HG03039 (cell line): ENCODE data around the gene ALAS1.
A peak's percentile ranks its signal among the peaks of the same experiment; 100 is the strongest.

Source experiments
- ATAC-seq: cut with Tn5 transposase; IDR thresholded peaks from one replicate; pipeline ENCODE4 v1.9.1; 2021; ENCODE audit warnings: mild to moderate bottlenecking, moderate library complexity; ENCODE audit not compliant: unreplicated experiment

Gene ALAS1

GRCh38 chr3:52197499-52197841 is 490 bp upstream of the ALAS1 start:
- peak; percentile 2 for ATAC-seq

GRCh38 chr3:52198643-52199608 is 966 bp downstream of the ALAS1 start:
- ATAC-seq, result no peak

GRCh38 chr3:52200981-52201679 is 3.2 kb downstream of the ALAS1 start:
- no peak for ATAC-seq

DNA sequence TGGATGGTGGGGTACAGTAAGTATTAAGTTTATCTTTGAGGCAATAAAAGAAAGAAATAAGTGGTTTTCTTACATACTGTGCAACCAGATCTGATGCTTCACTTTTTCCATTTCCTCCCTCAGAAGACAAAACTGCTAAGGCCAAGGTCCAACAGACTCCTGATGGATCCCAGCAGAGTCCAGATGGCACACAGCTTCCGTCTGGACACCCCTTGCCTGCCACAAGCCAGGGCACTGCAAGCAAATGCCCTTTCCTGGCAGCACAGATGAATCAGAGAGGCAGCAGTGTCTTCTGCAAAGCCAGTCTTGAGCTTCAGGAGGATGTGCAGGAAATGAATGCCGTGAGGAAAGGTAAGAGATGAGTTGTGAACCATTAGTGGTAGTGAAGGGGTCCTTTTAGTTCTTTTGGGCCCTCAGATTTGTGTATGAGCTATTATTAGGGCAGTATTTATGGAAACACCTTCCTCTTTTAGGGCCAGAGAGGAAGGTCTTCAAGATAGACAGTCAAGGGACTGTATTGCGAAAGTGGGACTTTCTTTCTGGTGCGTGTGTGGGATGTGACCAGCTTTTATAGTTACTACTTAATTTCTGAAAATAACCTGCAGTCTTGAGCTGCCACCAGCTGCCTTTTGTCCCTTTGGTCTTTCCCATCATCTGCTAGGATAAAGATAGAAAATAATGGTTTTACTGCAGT is 4.6 kb downstream of the ALAS1 start:
- no peak for ATAC-seq

DNA sequence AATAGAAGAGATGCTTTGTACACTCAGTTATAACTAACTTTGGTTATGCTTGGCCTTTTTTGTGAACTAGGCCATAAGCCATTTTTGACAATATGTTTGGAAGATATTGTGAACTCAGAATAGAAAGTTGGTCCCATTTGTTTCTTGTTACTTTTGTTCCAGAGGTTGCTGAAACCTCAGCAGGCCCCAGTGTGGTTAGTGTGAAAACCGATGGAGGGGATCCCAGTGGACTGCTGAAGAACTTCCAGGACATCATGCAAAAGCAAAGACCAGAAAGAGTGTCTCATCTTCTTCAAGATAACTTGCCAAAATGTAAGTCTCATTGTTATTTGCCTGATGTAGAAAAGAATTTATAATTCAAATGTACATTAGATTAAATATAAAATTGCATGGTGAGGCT is 5.7 kb downstream of the ALAS1 start:
- ATAC-seq, result no peak

GRCh38 chr3:52204337-52205073 is 6.5 kb downstream of the ALAS1 start:
- no peak for ATAC-seq

DNA sequence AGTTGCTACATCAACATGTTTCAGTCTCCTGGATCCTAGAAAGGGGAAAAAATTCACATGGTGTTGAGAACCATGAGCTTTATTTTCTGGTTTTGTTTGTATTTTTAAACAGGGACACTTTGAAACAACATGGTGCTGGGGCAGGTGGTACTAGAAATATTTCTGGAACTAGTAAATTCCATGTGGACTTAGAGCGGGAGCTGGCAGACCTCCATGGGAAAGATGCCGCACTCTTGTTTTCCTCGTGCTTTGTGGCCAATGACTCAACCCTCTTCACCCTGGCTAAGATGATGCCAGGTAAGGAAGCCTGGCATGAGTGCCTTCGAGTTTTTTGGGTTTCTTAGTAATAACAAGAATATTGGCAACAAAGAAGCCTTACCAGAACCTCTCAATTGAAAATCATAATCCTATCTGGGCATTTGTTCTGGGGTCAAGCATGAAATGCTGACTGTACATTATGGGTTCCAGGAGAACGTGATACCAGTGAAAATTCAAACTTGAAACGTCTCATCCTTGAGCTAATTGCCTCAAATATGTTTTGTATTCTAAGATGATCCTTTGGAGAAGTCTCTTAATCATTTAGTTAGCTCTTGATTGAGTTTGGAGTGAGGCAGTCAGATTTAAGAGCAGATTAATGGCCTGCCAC is 7.9 kb downstream of the ALAS1 start:
- ATAC-seq, result no peak

- ATAC-seq, result no peak
These were observed 10.6 kb downstream of the ALAS1 start for GRCh38 chr3:52208556-52208955.

- ATAC-seq, result no peak
These were observed 12.1 kb downstream of the ALAS1 start for GRCh38 chr3:52210037-52210436.

- no peak for ATAC-seq
These were observed 12.6 kb downstream of the ALAS1 start for GRCh38 chr3:52210550-52211046.

DNA sequence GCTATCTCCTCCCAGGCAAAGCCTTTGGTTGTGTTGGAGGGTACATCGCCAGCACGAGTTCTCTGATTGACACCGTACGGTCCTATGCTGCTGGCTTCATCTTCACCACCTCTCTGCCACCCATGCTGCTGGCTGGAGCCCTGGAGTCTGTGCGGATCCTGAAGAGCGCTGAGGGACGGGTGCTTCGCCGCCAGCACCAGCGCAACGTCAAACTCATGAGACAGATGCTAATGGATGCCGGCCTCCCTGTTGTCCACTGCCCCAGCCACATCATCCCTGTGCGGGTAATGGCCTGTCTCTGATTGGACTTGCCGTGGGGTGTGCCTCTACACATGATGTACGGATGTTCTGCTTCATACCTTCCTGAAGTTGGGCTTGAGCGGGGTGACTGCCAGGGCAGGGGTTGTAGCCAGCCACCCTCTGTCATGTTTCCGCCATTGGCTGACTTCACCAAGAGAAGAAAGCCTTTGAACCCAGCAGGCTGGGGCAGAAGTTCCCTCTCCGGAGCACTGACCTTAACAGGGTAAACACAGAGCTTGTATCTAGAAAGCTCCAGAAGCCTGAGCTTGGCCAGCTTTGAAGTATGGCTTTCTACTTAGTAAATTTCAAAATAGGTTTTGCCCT is 13.4 kb downstream of the ALAS1 start:
- ATAC-seq, result no peak

DNA sequence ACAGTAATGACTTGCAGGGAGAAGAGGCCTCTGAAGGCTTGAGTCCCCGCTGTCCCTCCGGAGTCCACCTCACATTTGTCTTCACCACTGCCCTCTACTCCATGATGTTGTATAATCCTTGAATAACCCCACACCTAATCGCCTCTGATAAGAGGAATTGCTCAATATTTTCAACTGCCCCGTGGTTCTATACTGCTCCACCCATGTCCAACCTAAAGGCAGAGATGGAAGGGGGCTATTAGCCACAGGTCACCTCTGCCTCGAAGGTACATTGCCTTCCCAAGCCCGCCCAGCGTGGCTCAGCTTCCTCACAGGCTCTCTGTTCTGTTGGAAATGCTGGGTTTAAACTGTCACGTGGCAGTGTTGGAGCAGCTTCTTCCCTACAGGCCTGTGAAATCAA is 15.0 kb downstream of the ALAS1 start:
- no peak for ATAC-seq

GRCh38 chr3:52213901-52214300 is 15.9 kb downstream of the ALAS1 start:
- ATAC-seq, result no peak

- ATAC-seq, result no peak
These were observed 17.4 kb downstream of the ALAS1 start for GRCh38 chr3:52215351-52215750.

DNA sequence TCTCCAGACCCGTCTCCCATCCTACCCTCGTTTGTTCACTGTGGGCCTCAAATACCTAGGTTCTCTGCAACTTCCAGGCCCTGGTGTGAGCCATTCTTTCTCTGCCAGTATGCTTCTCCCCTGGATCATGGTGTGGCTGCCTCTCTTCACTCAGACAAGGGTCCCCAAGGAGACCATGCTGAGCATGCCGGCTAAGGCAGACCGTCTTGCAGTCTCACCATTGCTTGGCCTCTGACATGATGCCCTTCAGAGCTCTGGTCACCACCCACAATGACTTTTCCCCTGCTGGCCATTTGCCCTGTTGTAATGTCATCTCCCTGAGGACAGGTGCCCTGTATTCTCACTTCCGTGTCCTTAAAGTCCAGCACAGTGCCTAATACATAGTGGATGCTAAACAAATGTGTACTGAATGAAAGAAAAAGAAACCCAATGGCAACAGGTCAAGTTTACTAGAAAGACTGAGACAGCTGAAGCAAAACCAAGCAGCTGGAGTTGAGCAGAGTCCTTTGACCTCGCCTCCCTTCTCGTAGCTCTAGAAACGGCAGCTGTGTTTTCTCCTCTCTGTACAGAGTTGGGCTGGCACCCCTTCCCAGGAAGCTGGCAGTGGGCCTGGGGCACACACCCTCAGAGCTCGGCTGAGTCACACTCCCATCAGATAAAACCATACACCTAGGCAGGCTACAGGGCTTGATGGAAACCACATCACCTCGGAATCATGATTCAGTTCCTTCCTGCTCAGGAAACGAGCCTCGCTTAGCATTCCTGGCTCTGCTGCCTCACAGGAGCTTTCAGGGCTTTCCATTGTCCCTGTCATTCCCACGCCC is 18.8 kb downstream of the ALAS1 start:
- no peak for ATAC-seq

DNA sequence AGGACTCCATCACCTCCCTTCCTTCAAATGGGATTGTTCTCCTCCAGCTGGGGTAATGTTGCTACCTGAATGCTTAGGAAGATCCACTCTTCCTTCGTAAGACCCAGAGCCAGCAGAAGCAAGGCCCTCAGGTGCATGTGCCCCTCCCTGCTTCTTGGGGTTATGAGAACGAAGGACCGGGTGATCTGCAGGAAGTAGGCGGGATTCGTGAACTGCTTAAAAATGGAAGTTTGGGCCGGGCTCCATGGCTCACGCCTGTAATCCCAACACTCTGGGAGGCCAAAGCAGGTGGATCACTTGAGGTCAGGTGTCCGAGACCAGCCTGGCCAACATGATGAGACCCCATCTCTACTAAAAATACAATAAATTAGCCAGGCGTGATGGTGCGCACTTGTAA is 19.4 kb downstream of the ALAS1 start:
- no peak for ATAC-seq

DNA sequence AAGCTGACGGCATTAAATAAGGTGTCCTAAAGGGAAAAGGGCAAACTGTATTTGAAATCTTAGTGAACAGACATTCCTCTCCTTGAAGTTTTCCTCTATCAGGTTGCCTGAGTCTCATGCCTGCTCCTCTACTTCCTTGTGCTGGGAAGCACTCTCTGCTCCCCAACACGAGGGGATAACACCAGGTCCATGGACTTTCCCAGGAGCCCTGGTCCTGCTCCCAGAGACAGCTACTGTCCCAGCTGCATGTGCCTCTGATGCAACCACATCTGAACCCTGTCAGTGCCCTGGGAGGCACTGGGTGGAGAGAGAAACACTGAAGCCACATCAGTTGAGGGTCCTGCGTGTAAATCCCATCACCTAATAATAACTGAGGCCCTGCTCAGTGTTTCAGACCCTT is 20.1 kb downstream of the ALAS1 start:
- ATAC-seq, result no peak

DNA sequence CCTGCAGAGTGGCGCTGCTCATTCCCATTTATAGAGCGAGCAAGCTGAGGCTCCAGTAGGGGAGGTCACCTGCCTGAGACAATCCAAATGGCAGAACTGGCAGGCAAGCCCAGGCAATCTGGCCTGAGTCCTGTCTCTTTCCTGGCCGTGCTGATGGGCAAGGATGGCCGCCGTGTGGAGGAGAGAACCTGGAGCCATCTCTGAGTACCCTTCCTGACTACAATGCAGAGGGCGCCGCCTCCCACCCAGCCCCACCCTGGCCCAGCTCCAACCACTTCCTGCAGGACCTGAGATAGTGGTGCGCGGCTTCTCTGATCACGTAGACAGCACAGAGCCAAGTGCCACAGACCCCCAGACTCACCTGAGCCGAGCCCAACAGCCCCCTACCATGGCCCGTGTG is 20.5 kb downstream of the ALAS1 start:
- no peak for ATAC-seq
